ENCODE data around the gene MAP1S.

The MAP1S gene

GRCh38 chr19:17718947-17719711 is at the start of gene MAP1S:
TSS of gene MAP1S (plus strand) at chr19:17719480. CDS start at chr19:17719503, 23 bp downstream.
- DNase-seq (ENCODE audit: low spot score): peak; percentile 82

- no peak for DNase-seq (ENCODE audit: low spot score)
Observed at GRCh38 chr19:17671906-17672305, 47.4 kb upstream of the MAP1S start.

GRCh38 chr19:17673937-17674799 is 45.1 kb upstream of the MAP1S start:
- DNase-seq (ENCODE audit: low spot score): no peak

GRCh38 chr19:17676295-17676694 is 43.0 kb upstream of the MAP1S start:
- no peak for DNase-seq (ENCODE audit: low spot score)

GRCh38 chr19:17677002-17677401 is 42.3 kb upstream of the MAP1S start:
- no peak for DNase-seq (ENCODE audit: low spot score)

GRCh38 chr19:17678836-17679235 is 40.4 kb upstream of the MAP1S start:
- no peak for DNase-seq (ENCODE audit: low spot score)

GRCh38 chr19:17679526-17680229 is 39.6 kb upstream of the MAP1S start:
- DNase-seq (ENCODE audit: low spot score): no peak

- no peak for DNase-seq (ENCODE audit: low spot score)
Observed at GRCh38 chr19:17680230-17680722, 39.0 kb upstream of the MAP1S start.

- DNase-seq (ENCODE audit: low spot score): no peak
Observed at GRCh38 chr19:17681505-17682125, 37.7 kb upstream of the MAP1S start.

- DNase-seq (ENCODE audit: low spot score): no peak
Observed at GRCh38 chr19:17682273-17682672, 37.0 kb upstream of the MAP1S start.

- no peak for DNase-seq (ENCODE audit: low spot score)
Observed at GRCh38 chr19:17683078-17683477, 36.2 kb upstream of the MAP1S start.

- no peak for DNase-seq (ENCODE audit: low spot score)
Observed at GRCh38 chr19:17684256-17684655, 35.0 kb upstream of the MAP1S start.

GRCh38 chr19:17685451-17686022 is 33.7 kb upstream of the MAP1S start:
- no peak for DNase-seq (ENCODE audit: low spot score)

GRCh38 chr19:17686023-17686521 is 33.2 kb upstream of the MAP1S start:
- DNase-seq (ENCODE audit: low spot score): no peak

- no peak for DNase-seq (ENCODE audit: low spot score)
Observed at GRCh38 chr19:17686592-17687024, 32.7 kb upstream of the MAP1S start.

- no peak for DNase-seq (ENCODE audit: low spot score)
Observed at GRCh38 chr19:17687141-17687856, 32.0 kb upstream of the MAP1S start.

GRCh38 chr19:17687857-17688784 is 31.2 kb upstream of the MAP1S start, which contains the start of gene UNC13A:
TSS of gene UNC13A (minus strand) at chr19:17688354. CDS start at chr19:17688199, 155 bp downstream.
- peak; percentile 74 for DNase-seq (ENCODE audit: low spot score)

- DNase-seq (ENCODE audit: low spot score): no peak
Observed at GRCh38 chr19:17688853-17689595, 30.3 kb upstream of the MAP1S start.

- no peak for DNase-seq (ENCODE audit: low spot score)
Observed at GRCh38 chr19:17692566-17692965, 26.7 kb upstream of the MAP1S start.
